DMS114 treated with DMSO at 0.1 percent for 48 hours (cell line): Measurements from ENCODE around the gene KCNK15.

Experiments used
- DNase-seq: peaks from one replicate; lab custom pipeline; 2025; ENCODE audit not compliant: unreplicated experiment; lab: John Stamatoyannopoulos, UW

Gene KCNK15

GRCh38 chr20:44784688-44785087, 39.0 kb downstream of the KCNK15 start:
- no peak for DNase-seq

GRCh38 chr20:44785768-44786167, 40.1 kb downstream of the KCNK15 start:
- no peak for DNase-seq

GRCh38 chr20:44787299-44787698, 41.6 kb downstream of the KCNK15 start:
- DNase-seq = no peak

- DNase-seq = no peak
Observed at GRCh38 chr20:44788706-44789456, 43.2 kb downstream of the KCNK15 start.

GRCh38 chr20:44790638-44791393, 45.2 kb downstream of the KCNK15 start:
- no peak for DNase-seq

- DNase-seq = no peak
Observed at GRCh38 chr20:44792796-44793195, 47.1 kb downstream of the KCNK15 start.

GRCh38 chr20:44795836-44796235, 50.2 kb downstream of the KCNK15 start:
- DNase-seq = no peak

GRCh38 chr20:44796311-44796710, 50.6 kb downstream of the KCNK15 start:
- DNase-seq = no peak

- no peak for DNase-seq
Observed at GRCh38 chr20:44796758-44797457, 51.2 kb downstream of the KCNK15 start.

GRCh38 chr20:44799691-44800090, 54.0 kb downstream of the KCNK15 start:
- no peak for DNase-seq

- DNase-seq = no peak
Observed at GRCh38 chr20:44800391-44801046, 54.9 kb downstream of the KCNK15 start.
